Measurements from ENCODE around the gene IHH. TPM values are rescaled to one million over a fixed set of nuclear protein-coding genes. Genes with fewer than 3 reads are reported as not detected.

The IHH gene
- total RNA-seq, 1 experiment from 2014 or later, result 13.4 TPM

- DNase-seq (ENCODE audit: low spot score), result no peak
Measured at GRCh38 chr2:219020604-219021365, 39.9 kb downstream of the IHH start.

- no peak for DNase-seq (ENCODE audit: low spot score)
Measured at GRCh38 chr2:219019436-219019835, 41.3 kb downstream of the IHH start.

DNA sequence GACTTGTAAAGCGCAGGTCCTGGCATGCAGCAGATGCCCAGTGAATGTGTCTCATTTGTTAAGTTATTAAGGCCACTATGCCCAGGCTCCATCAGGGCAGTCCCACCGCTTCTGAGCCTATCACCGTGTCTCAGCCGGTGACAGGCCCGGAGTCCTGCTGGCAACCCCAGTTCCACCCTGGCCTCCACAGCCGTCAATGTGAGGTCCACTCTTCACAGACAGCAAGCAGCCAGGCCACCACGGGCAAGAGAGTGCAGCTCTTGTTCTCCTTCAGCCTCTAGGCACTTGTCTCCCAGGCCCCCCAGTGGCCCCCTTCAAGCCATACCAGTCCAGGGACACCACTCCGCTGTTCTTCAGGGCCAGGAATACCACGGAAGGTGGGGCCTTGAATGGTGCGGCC is 42.0 kb downstream of the IHH start:
- no peak for DNase-seq (ENCODE audit: low spot score)

DNA sequence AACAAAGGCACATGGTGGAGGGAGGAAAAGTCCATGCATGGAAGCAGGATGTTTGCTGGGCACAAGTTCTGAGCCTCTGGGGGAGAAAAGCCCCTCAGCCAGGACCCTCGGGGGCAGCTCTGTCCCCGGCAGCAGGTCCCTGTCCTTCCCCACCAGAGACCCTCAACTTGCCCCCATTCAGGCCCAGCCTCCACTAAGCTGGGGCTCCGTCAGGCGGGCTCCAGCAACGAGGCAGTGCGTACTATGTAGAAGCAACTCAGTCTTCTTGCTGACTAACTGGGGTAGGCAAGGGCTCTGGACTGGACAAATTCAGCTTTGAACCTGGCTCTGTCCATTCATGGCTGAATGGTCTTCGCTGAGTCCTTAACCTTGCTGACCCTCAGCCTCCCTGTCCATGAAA is 42.4 kb downstream of the IHH start:
- DNase-seq (ENCODE audit: low spot score), result no peak

- no peak for DNase-seq (ENCODE audit: low spot score)
Measured at GRCh38 chr2:219017201-219017931, 43.4 kb downstream of the IHH start.

GRCh38 chr2:219016721-219017120 is 44.0 kb downstream of the IHH start:
- DNase-seq (ENCODE audit: low spot score), result no peak

DNA sequence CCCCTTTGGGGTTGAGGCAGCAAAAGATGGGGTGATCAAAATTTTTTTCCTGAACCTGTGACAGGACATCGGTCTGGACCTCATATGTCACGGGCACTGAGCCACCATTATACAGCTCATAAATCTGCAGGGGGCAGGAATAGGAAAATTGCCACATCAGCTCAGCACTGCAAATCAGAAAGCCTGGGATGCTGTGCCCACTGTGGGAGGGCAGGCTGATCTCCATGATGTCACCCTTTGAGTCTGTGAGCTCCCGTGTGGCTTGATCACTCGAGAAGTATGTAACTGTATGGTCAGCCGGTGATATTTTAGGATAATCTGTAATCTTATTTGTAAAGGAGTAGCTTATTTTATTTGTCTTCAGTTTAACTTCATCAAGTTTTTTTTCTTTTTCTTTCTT is 49.8 kb downstream of the IHH start:
- DNase-seq (ENCODE audit: low spot score), result no peak

DNA sequence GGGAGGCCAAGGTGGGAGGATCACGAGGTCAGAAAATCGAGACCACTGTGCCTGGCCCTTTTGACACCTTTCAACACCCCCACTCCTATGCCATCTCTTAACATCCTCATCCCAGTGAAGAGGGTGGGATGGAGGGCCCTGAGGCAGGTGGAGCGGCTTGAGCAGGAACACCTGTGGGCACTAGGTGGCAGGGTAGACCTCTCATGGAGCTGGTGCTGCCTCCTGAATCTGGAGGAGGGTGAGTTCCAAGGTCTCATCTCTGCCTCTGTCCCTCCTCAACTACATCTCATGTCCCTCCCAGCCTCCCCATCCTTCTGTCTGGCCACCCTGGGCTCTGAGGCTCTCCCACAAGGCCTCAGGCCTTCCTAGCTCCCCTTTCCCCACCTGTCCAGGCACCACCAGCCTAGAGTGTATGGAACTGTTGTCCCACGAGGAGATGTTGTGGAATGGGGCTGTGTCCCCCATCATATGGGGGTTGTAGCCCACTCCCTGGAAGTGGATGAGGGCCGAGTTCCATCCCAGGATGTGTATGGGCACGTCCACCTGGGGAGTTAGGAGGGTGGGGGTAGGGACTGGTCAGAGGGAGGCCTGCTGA is 50.5 kb downstream of the IHH start:
- DNase-seq (ENCODE audit: low spot score), result peak; percentile 66

DNA sequence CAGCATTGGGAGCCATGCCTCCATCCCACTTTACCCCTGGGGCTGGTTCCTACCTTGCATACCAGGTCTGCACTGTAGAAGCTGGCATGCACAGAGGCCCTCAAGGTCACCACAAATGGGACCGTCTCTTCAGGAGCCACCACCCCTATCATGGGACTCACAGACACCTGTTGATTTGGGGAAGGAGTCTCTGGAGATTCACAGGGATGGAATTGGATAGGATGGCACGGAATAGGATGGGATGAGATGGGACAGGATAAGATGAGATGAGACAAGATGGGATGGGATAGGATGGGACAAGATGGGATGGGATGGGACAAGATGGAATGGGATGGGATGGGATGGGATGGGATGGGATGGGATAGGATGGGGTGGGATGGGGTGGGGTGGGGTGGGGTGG is 51.4 kb downstream of the IHH start:
- no peak for DNase-seq (ENCODE audit: low spot score)

Small RNAs within 50 kb of the gene (small RNA-seq; reads per million reads assigned to genes)
- gene MIR3131 (not detected), gene RN7SL764P (not detected)

Other genes starting within 250 kb of the IHH start
- not detected in 2 replicates for gene PRKAG3, start 229.1 kb downstream of the IHH start, total RNA-seq (2014; rRNA removed; shearing (Covaris generic))
- not detected in 2 replicates for gene WNT6, start 201.1 kb downstream of the IHH start, total RNA-seq (2014; rRNA removed; shearing (Covaris generic))
- 14.9 and 18.7 TPM in 2 replicates for gene WNT10A, start 180.1 kb downstream of the IHH start, total RNA-seq (2014; rRNA removed; shearing (Covaris generic))
- not detected in 2 replicates for gene CDK5R2, start 101.3 kb downstream of the IHH start, total RNA-seq (2014; rRNA removed; shearing (Covaris generic))
- not detected in 2 replicates for gene FEV, start 75.7 kb downstream of the IHH start, total RNA-seq (2014; rRNA removed; shearing (Covaris generic))
- gene CRYBA2, start 67.5 kb downstream of the IHH start, total RNA-seq (2014; rRNA removed; shearing (Covaris generic)), result not detected in 2 replicates
- gene CFAP65, start 19.4 kb downstream of the IHH start, total RNA-seq (2014; rRNA removed; shearing (Covaris generic)), result not detected in 2 replicates
- 24.7 and 25.9 TPM in 2 replicates for gene NHEJ1, start 99.9 kb upstream of the IHH start, total RNA-seq (2014; rRNA removed; shearing (Covaris generic))
- gene SLC23A3, start 109.1 kb upstream of the IHH start, total RNA-seq (2014; rRNA removed; shearing (Covaris generic)), result 5.9 and 9.9 TPM in 2 replicates
- 49.8 and 53.0 TPM in 2 replicates for gene CNPPD1, start 116.0 kb upstream of the IHH start, total RNA-seq (2014; rRNA removed; shearing (Covaris generic))
- gene RETREG2, start 117.4 kb upstream of the IHH start, total RNA-seq (2014; rRNA removed; shearing (Covaris generic)), result 78.5 and 83.9 TPM in 2 replicates
- gene ZFAND2B, start 145.9 kb upstream of the IHH start, total RNA-seq (2014; rRNA removed; shearing (Covaris generic)), result 104 and 116 TPM in 2 replicates
- 33.6 and 39.9 TPM in 2 replicates for gene ABCB6, start 158.0 kb upstream of the IHH start, total RNA-seq (2014; rRNA removed; shearing (Covaris generic))
- 93.7 and 107 TPM in 2 replicates for gene ATG9A, start 168.7 kb upstream of the IHH start, total RNA-seq (2014; rRNA removed; shearing (Covaris generic))
- gene ANKZF1, start 168.9 kb upstream of the IHH start, total RNA-seq (2014; rRNA removed; shearing (Covaris generic)), result 41.0 and 43.4 TPM in 2 replicates
- 5.5 and 10.0 TPM in 2 replicates for gene GLB1L, start 184.5 kb upstream of the IHH start, total RNA-seq (2014; rRNA removed; shearing (Covaris generic))
- gene STK16, start 184.6 kb upstream of the IHH start, total RNA-seq (2014; rRNA removed; shearing (Covaris generic)), result 18.3 and 19.9 TPM in 2 replicates
- gene TUBA4B, start 192.3 kb upstream of the IHH start, total RNA-seq (2014; rRNA removed; shearing (Covaris generic)), result not detected in 2 replicates
- gene TUBA4A, start 193.0 kb upstream of the IHH start, total RNA-seq (2014; rRNA removed; shearing (Covaris generic)), result 93.8 and 97.4 TPM in 2 replicates
- 43.1 and 51.1 TPM in 2 replicates for gene DNAJB2, start 218.4 kb upstream of the IHH start, total RNA-seq (2014; rRNA removed; shearing (Covaris generic))
- gene PTPRN, start 248.5 kb upstream of the IHH start, total RNA-seq (2014; rRNA removed; shearing (Covaris generic)), result not detected in 2 replicates

All from HT-29 (cell line).